H1 (cell line): ENCODE measurements around the gene MGRN1. TPM values are rescaled to one million over a fixed set of nuclear protein-coding genes. Genes with fewer than 3 reads are reported as not detected.

Experiments
- CTCF ChIA-PET: fragments of 300-600 bp; sonication (Branson Sonifier 250); formaldehyde crosslinking; loops from one replicate; lab custom pipeline; 2021; ENCODE audit not compliant: partially characterized antibody; lab: Charles Lee
- POLR2A ChIA-PET: fragments of 300-600 bp; sonication (Branson Sonifier 250); formaldehyde crosslinking; loops from one replicate; lab custom pipeline; 2021; ENCODE audit warnings: inconsistent platforms; ENCODE audit not compliant: partially characterized antibody; lab: Charles Lee
- DNase-seq, 2 experiments: peaks; one replicate each; pipeline versions ENCODE4 v3.0.0 to v3.0.0-alpha.2; 2010 to 2022; ENCODE audit warnings: low spot score in 2 of 2, low read depth in 1 of 2, mixed read lengths in 1 of 2
- FAIRE-seq: peaks from 2 replicates; lab custom pipeline; 2011; peaks lifted over from hg19 to GRCh38; lab: Jason Lieb, UNC
- H2AFZ ChIP-seq: 2 replicates; pipeline ENCODE4 v1.8.1; 2012; ENCODE audit warnings: low read length, inconsistent platforms
- H2AK5ac ChIP-seq: 2 replicates; pipeline ENCODE4 v1.6.1; 2013; ENCODE audit warnings: low read depth, low read length
- H2BK120ac ChIP-seq: replicated peaks from 2 replicates; pipeline ENCODE3; 2013; ENCODE audit warnings: low read depth, low read length, inconsistent platforms
- H2BK12ac ChIP-seq: 2 replicates; pipeline ENCODE4 v1.6.1; 2013; ENCODE audit warnings: low read depth, low read length
- H2BK15ac ChIP-seq: 2 replicates; pipeline ENCODE4 v1.6.1; 2013; ENCODE audit warnings: low read length
- H2BK20ac ChIP-seq: 2 replicates; pipeline ENCODE4 v1.6.1; 2013; ENCODE audit warnings: low read length
- H2BK5ac ChIP-seq: 2 replicates; pipeline ENCODE4 v1.6.1; 2013; ENCODE audit warnings: low read depth, low read length
- H3K14ac ChIP-seq: 2 replicates; pipeline ENCODE4 v1.6.1; 2013; ENCODE audit warnings: inconsistent platforms; ENCODE audit not compliant: insufficient read length
- H3K18ac ChIP-seq: 2 replicates; pipeline ENCODE4 v1.6.1; 2013; ENCODE audit warnings: low read length; ENCODE audit errors: extremely low read depth
- H3K23ac ChIP-seq: 2 replicates; pipeline ENCODE4 v1.6.1; 2013; ENCODE audit warnings: inconsistent platforms; ENCODE audit not compliant: insufficient read length
- H3K23me2 ChIP-seq: 2 replicates; pipeline ENCODE4 v1.6.1; 2013; ENCODE audit warnings: low read depth, low read length
- H3K27ac ChIP-seq: 2 replicates; pipeline ENCODE4 v1.6.1; 2011; ENCODE audit warnings: low read depth, low read length, inconsistent platforms
- H3K27me3 ChIP-seq, 4 experiments: replicated peaks in 1 of 4; 1 replicate in 1 of 4; 2 replicates in 3 of 4; pipeline versions ENCODE4 v1.6.1 to v1.8.1; 2011 to 2013; ENCODE audit warnings: low read length in 3 of 4, mild to moderate bottlenecking in 3 of 4, inconsistent platforms in 2 of 4, mixed read lengths in 2 of 4, moderate library complexity in 1 of 4; ENCODE audit not compliant: control insufficient read depth in 3 of 4, insufficient read depth in 3 of 4; ENCODE audit errors: extremely low read depth in 1 of 4
- H3K36me3 ChIP-seq, 4 experiments: 2 replicates each; pipeline versions ENCODE4 v1.6.1 to v1.8.1; 2011 to 2013; ENCODE audit warnings: mild to moderate bottlenecking in 4 of 4, low read length in 3 of 4, moderate library complexity in 2 of 4, control low read depth in 1 of 4, inconsistent platforms in 1 of 4; ENCODE audit not compliant: insufficient read depth in 4 of 4, control insufficient read depth in 2 of 4
- H3K4ac ChIP-seq: replicated peaks from 2 replicates; pipeline ENCODE3; 2013; ENCODE audit warnings: low read length, low read depth, mixed read lengths, inconsistent platforms; ENCODE audit not compliant: insufficient read length
- H3K4me1 ChIP-seq, 4 experiments: replicated peaks in 1 of 4; 1 replicate in 1 of 4; 2 replicates in 3 of 4; pipeline versions ENCODE4 v1.6.1 to v1.8.1; 2011 to 2013; ENCODE audit warnings: low read length in 3 of 4, inconsistent platforms in 2 of 4, mixed read lengths in 1 of 4; ENCODE audit not compliant: insufficient read depth in 4 of 4, control insufficient read depth in 3 of 4
- H3K4me2 ChIP-seq, 2 experiments: 2 replicates each; pipeline versions ENCODE4 v1.6.1 to v1.8.1; 2011 to 2013; ENCODE audit warnings: low read depth in 2 of 2, low read length in 2 of 2, control low read depth in 1 of 2, inconsistent platforms in 1 of 2, mild to moderate bottlenecking in 1 of 2; ENCODE audit not compliant: insufficient read depth in 1 of 2
- H3K4me3 ChIP-seq, 4 experiments: fragments of 200-600, 300-600 bp in 1 of 4; sonication (generic), shearing (Covaris generic), sonication (Bioruptor Twin) in 1 of 4; 2 replicates each; pipeline versions ENCODE4 v1.5.1 to v1.8.1; 2011 to 2016; ENCODE audit warnings: low read length in 4 of 4, low read depth in 3 of 4, control low read depth in 2 of 4, inconsistent platforms in 2 of 4, mild to moderate bottlenecking in 2 of 4, mixed read lengths in 1 of 4, moderate library complexity in 1 of 4; ENCODE audit not compliant: insufficient read depth in 2 of 4; ENCODE audit errors: extremely low read depth in 1 of 4
- H3K56ac ChIP-seq: replicated peaks from 2 replicates; pipeline ENCODE3; 2013; ENCODE audit warnings: low read depth, mild to moderate bottlenecking, mixed read lengths, low read length, inconsistent platforms; ENCODE audit not compliant: insufficient read length
- H3K79me1 ChIP-seq: 2 replicates; pipeline ENCODE4 v1.6.1; 2013; ENCODE audit warnings: low read depth, low read length, control low read depth
- H3K79me2 ChIP-seq, 2 experiments: 2 replicates each; pipeline versions ENCODE4 v1.6.1 to v1.8.1; 2012 to 2013; ENCODE audit warnings: low read length in 2 of 2, mild to moderate bottlenecking in 2 of 2, inconsistent platforms in 1 of 2; ENCODE audit not compliant: insufficient read depth in 2 of 2, control insufficient read depth in 1 of 2
- H3K9ac ChIP-seq, 4 experiments: replicated peaks in 1 of 4; 1 replicate in 1 of 4; 2 replicates in 3 of 4; pipeline versions ENCODE4 v1.6.1 to v1.8.1; 2011 to 2013; ENCODE audit warnings: low read depth in 3 of 4, low read length in 3 of 4, control low read depth in 2 of 4, mild to moderate bottlenecking in 2 of 4, moderate library complexity in 2 of 4, inconsistent platforms in 1 of 4; ENCODE audit errors: extremely low read depth in 1 of 4
- H3K9me3 ChIP-seq, 2 experiments: 2 replicates each; pipeline versions ENCODE4 v1.6.1 to v1.8.1; 2012 to 2013; ENCODE audit warnings: mild to moderate bottlenecking in 2 of 2, moderate library complexity in 2 of 2, control low read depth in 1 of 2, inconsistent platforms in 1 of 2, low read depth in 1 of 2, low read length in 1 of 2, mixed read lengths in 1 of 2; ENCODE audit not compliant: insufficient read depth in 2 of 2
- H4K20me1 ChIP-seq, 2 experiments: replicated peaks in 1 of 2; 2 replicates each; pipeline versions ENCODE3 to v1.8.1; 2011 to 2013; ENCODE audit warnings: inconsistent platforms in 2 of 2, low read length in 2 of 2, mild to moderate bottlenecking in 1 of 2; ENCODE audit not compliant: insufficient read depth in 2 of 2, control insufficient read depth in 1 of 2
- H4K5ac ChIP-seq: 2 replicates; pipeline ENCODE4 v1.6.1; 2013; ENCODE audit warnings: low read length, low read depth, mixed read lengths, inconsistent platforms; ENCODE audit not compliant: insufficient read length
- H4K8ac ChIP-seq: 2 replicates; pipeline ENCODE4 v1.8.0; 2013; ENCODE audit warnings: mild to moderate bottlenecking, moderate library complexity, low read length, inconsistent platforms; ENCODE audit not compliant: insufficient read depth; ENCODE audit errors: extremely low read depth
- H4K91ac ChIP-seq: replicated peaks from 2 replicates; pipeline ENCODE3; 2013; ENCODE audit warnings: low read length, mixed read lengths, inconsistent platforms; ENCODE audit not compliant: insufficient read length
- CEBPB ChIP-seq: IDR thresholded peaks from 2 replicates; pipeline ENCODE4 v1.6.1; 2012; ENCODE audit warnings: low read depth, low read length
- CREB1 ChIP-seq: IDR thresholded peaks from 2 replicates; pipeline ENCODE4 v1.6.1; 2012; ENCODE audit warnings: inconsistent platforms
- EGR1 ChIP-seq: IDR thresholded peaks from 2 replicates; pipeline ENCODE4 v1.6.1; 2011; ENCODE audit warnings: low read depth, low read length, borderline replicate concordance
- EZH2 ChIP-seq: fragments of 200-600 bp; sonication (generic); IDR thresholded peaks from 2 replicates; pipeline ENCODE4 v1.7.1; 2012; ENCODE audit warnings: low read depth, mild to moderate bottlenecking, moderate library complexity, low read length, inconsistent platforms; ENCODE audit not compliant: severe bottlenecking
- JUND ChIP-seq: IDR thresholded peaks from 2 replicates; pipeline ENCODE4 v1.6.1; 2011; ENCODE audit warnings: mild to moderate bottlenecking, improper control_type of control experiment, low read length
- KDM1A ChIP-seq: fragments of 200-600, 300-600 bp; sonication (generic); IDR thresholded peaks from 2 replicates; pipeline ENCODE4 v1.7.1; 2016; ENCODE audit warnings: mild to moderate bottlenecking, low read length, borderline replicate concordance
- MAFK ChIP-seq: IDR thresholded peaks from 2 replicates; pipeline ENCODE4 v1.6.1; 2012; ENCODE audit warnings: low read depth, mild to moderate bottlenecking, improper control_type of control experiment, low read length
- MAX ChIP-seq: IDR thresholded peaks from 2 replicates; pipeline ENCODE4 v1.6.1; 2012; ENCODE audit warnings: inconsistent platforms
- SIX5 ChIP-seq: IDR thresholded peaks from 2 replicates; pipeline ENCODE4 v1.6.1; 2011; ENCODE audit warnings: mild to moderate bottlenecking, low read depth, low read length
- YY1 ChIP-seq: IDR thresholded peaks from 2 replicates; pipeline ENCODE4 v1.6.1; 2011; ENCODE audit warnings: low read depth, mild to moderate bottlenecking, low read length
- WGBS, 2 experiments: shearing (Covaris generic) in 1 of 2; methylation state at CpG; one replicate each; pipeline versions ENCODE4 v1.1.6 to v1.1.7; 2013 to 2015; ENCODE audit warnings: low lambda C conversion rate in 2 of 2, mixed read lengths in 2 of 2, inconsistent platforms in 1 of 2, low coverage in 1 of 2, missing lambda C conversion rate in 1 of 2; ENCODE audit not compliant: insufficient replicate concordance in 2 of 2, insufficient coverage in 1 of 2, insufficient read length in 1 of 2; ENCODE audit errors: extremely low coverage in 1 of 2, missing lambda C conversion rate in 1 of 2; 5-methylcytosine and 5-hydroxymethylcytosine counted together
- polyA plus RNA-seq, 7 experiments: library from polyadenylated mRNA; depleted of rRNA in 3 of 7; stranded (reverse) in 5 of 7; unstranded in 2 of 7; fragments of >200 nt in 5 of 7; fragments of 200-250 nt in 2 of 7; gene quantifications; 1 replicate in 5 of 7; 2 replicates in 1 of 7; 4 replicates in 1 of 7; pipeline versions ENCODE4 v1.2.1 to v1.2.3, GENCODE V29; 2011 to 2013; ENCODE audit warnings: missing spikeins in 2 of 7, mixed read lengths in 2 of 7
- total RNA-seq: library from RNA; stranded (reverse); fragmentation: NEBNext Ultra II Directional; extraction: Animal tissue kit (Norgen Biotek cat#: 25700); gene quantifications from 2 replicates; pipeline ENCODE4 v1.2.1, GENCODE V29; 2021
- TF ChIP-seq, protein P1 (sequence below): IDR thresholded peaks from 2 replicates; pipeline ENCODE4 v1.6.1; 2012; ENCODE audit warnings: inconsistent platforms
- TF ChIP-seq, protein P2 (sequence below): IDR thresholded peaks from 2 replicates; pipeline ENCODE4 v1.6.1; 2012; ENCODE audit warnings: low read length, inconsistent platforms

Gene MGRN1
- total and polyA plus RNA-seq, 2 of the 8 experiments (the other 6 are each of a cell fraction or from before 2014, with no cell fraction given), result 15.0 to 82.3 TPM

GRCh38 chr16:4728676-4729075 is 104.0 kb downstream of the MGRN1 start:
- H3K9ac ChIP-seq, result no peak overlapping the region
- FAIRE-seq (no peak), DNase-seq (no peak)
- POLR2A ChIA-PET, result interaction anchor here (0.7 to 1.0 kb wide), 3 partner anchors 18 to 80 kb away, joined by 3 read pairs; no protein-coding TSS in a partner anchor
- H3K4me2 ChIP-seq, result no peak overlapping the region
- no peaks in the 10 kb centered on the region for H3K9me3 ChIP-seq
- H3K27ac ChIP-seq, result no peak overlapping the region
- H2AK5ac ChIP-seq, result no peak overlapping the region
- peaks cover 2% of the 10 kb centered on the region; the same call in 1 of the 2 replicates for H3K23me2 ChIP-seq
- 90% methylated on average over 8 of the region's 8 CpGs; no CpG with 5 or more reads in 1 of the 2 experiments for WGBS, 2 experiments
- H2BK20ac ChIP-seq, result no peak overlapping the region
- H4K8ac ChIP-seq, result no peak overlapping the region
- H3K4me1 ChIP-seq, result no peaks in the 10 kb centered on the region
- H2AFZ ChIP-seq, result no peak overlapping the region
- H3K79me1 ChIP-seq, result peaks cover 5% of the 10 kb centered on the region; the same call in 1 of the 2 replicates
- peaks cover 11 to 38% (median 18%) of the 10 kb centered on the region in 4 experiments; a peak in 7 of 8 replicates for H3K36me3 ChIP-seq
- H4K20me1 ChIP-seq, result peaks cover 0 to 12% of the 10 kb centered on the region in 2 experiments
- no peak overlapping the region for H2BK12ac ChIP-seq
- no peaks in the 10 kb centered on the region for H3K27me3 ChIP-seq
- H2BK5ac ChIP-seq, result no peak overlapping the region
- H3K14ac ChIP-seq, result no peak overlapping the region
- no peak overlapping the region for H3K56ac ChIP-seq
- CTCF ChIA-PET, result interaction anchor here (1.1 to 1.2 kb wide), 4 partner anchors 9 to 304 kb away, joined by 3 to 5 read pairs (median 3); no protein-coding TSS in a partner anchor
- H2BK15ac ChIP-seq, result no peak overlapping the region
- no peak overlapping the region for H4K91ac ChIP-seq
- H2BK120ac ChIP-seq, result no peak overlapping the region
- H4K5ac ChIP-seq, result no peak overlapping the region
- peaks cover 4 to 29% of the 10 kb centered on the region in 2 experiments; a peak in 3 of 4 replicates for H3K79me2 ChIP-seq
- no peak overlapping the region for H3K4me3 ChIP-seq
- no peak overlapping the region for H3K4ac ChIP-seq
- no peak overlapping the region for H3K18ac ChIP-seq
- H3K23ac ChIP-seq, result no peak overlapping the region
- TF ChIP-seq EZH2 (no peak), KDM1A (no peak), EGR1 (no peak), CREB1 (no peak), MAX (no peak), JUND (no peak), CEBPB (no peak), SIX5 (no peak), YY1 (no peak), MAFK (no peak)
- TF ChIP-seq, protein P1, sequence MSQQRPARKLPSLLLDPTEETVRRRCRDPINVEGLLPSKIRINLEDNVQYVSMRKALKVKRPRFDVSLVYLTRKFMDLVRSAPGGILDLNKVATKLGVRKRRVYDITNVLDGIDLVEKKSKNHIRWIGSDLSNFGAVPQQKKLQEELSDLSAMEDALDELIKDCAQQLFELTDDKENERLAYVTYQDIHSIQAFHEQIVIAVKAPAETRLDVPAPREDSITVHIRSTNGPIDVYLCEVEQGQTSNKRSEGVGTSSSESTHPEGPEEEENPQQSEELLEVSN, result no peak
- TF ChIP-seq, protein P2, sequence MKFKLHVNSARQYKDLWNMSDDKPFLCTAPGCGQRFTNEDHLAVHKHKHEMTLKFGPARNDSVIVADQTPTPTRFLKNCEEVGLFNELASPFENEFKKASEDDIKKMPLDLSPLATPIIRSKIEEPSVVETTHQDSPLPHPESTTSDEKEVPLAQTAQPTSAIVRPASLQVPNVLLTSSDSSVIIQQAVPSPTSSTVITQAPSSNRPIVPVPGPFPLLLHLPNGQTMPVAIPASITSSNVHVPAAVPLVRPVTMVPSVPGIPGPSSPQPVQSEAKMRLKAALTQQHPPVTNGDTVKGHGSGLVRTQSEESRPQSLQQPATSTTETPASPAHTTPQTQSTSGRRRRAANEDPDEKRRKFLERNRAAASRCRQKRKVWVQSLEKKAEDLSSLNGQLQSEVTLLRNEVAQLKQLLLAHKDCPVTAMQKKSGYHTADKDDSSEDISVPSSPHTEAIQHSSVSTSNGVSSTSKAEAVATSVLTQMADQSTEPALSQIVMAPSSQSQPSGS, result no peak
